K562 (cell line): ENCODE data around the gene SUFU. TPM values are rescaled to one million over a fixed set of nuclear protein-coding genes. Genes with fewer than 3 reads are reported as not detected.

Experiments
- ATAC-seq: fragments of 200-7000 bp; cut with Tn5 transposase; 3 replicates; pipeline ENCODE4 v1.9.1; 2020; ENCODE audit warnings: moderate library complexity
- BruUV-seq: library from RNA; stranded (reverse); fragments of 400-500 nt; replicated peaks from 2 replicates; lab custom pipeline; 2021; lab: Mats Ljungman, UMichigan
- CTCF ChIA-PET: fragments of 300-600 bp; formaldehyde crosslinking; extraction: SDS; loops from one replicate; lab custom pipeline; 2021; ENCODE audit warnings: low intra/inter-chr PET ratio; lab: Yijun Ruan, JAX
- POLR2A ChIA-PET: fragments of 300-600, 350-650 bp; sonication (Branson Sonifier 250); formaldehyde crosslinking; extraction: SDS; loops from one replicate; lab custom pipeline; 2021; ENCODE audit warnings: antibody characterized with exemption, inconsistent platforms; lab: Yijun Ruan, JAX
- DNase-seq, 4 experiments: peaks; one replicate each; pipeline versions ENCODE4 v3.0.0 to v3.0.0-alpha.2; 2011 to 2018; ENCODE audit warnings: low spot score in 3 of 4, mixed read lengths in 3 of 4; ENCODE audit errors: extremely low read depth in 1 of 4
- FAIRE-seq: peaks from 2 replicates; lab custom pipeline; 2011; peaks lifted over from hg19 to GRCh38; lab: Jason Lieb, UNC
- H2AFZ ChIP-seq: 2 replicates; pipeline ENCODE4 v1.6.0; 2011; ENCODE audit warnings: low read depth, low read length, control low read depth, inconsistent platforms
- H3K27ac ChIP-seq: fragments of 200-600 bp; 3 replicates; pipeline ENCODE4 v1.8.0; 2011; ENCODE audit warnings: low read depth, mild to moderate bottlenecking, control low read depth, inconsistent platforms, low read length, moderate library complexity, mixed read lengths; ENCODE audit errors: extremely low read depth
- H3K27me3 ChIP-seq, 2 experiments: fragments of 300-600 bp in 1 of 2; 2 replicates in 1 of 2; 3 replicates in 1 of 2; pipeline versions ENCODE4 v1.6.0 to v1.8.0; 2011; ENCODE audit warnings: inconsistent platforms in 2 of 2, low read length in 2 of 2, mild to moderate bottlenecking in 1 of 2, mixed read lengths in 1 of 2, moderate library complexity in 1 of 2; ENCODE audit not compliant: control insufficient read depth in 2 of 2, insufficient read depth in 2 of 2
- H3K36me3 ChIP-seq: fragments of 300-600 bp; 3 replicates; pipeline ENCODE4 v1.8.0; 2011; ENCODE audit warnings: mild to moderate bottlenecking, low read length, inconsistent platforms; ENCODE audit not compliant: control insufficient read depth, insufficient read depth
- H3K4me1 ChIP-seq, 2 experiments: fragments of 200-600 bp in 1 of 2; replicated peaks in 1 of 2; 2 replicates in 1 of 2; 3 replicates in 1 of 2; pipeline versions ENCODE4 v1.5.1 to v1.8.0; 2011; ENCODE audit warnings: inconsistent platforms in 2 of 2, low read length in 2 of 2, mild to moderate bottlenecking in 1 of 2, mixed read lengths in 1 of 2, moderate library complexity in 1 of 2; ENCODE audit not compliant: control insufficient read depth in 2 of 2, insufficient read depth in 2 of 2
- H3K4me2 ChIP-seq: 2 replicates; pipeline ENCODE4 v1.6.1; 2011; ENCODE audit warnings: low read length, control low read depth, inconsistent platforms, mixed read lengths; ENCODE audit not compliant: insufficient read depth
- H3K4me3 ChIP-seq: fragments of 200-600 bp; sonication (generic), shearing (Covaris generic); 2 replicates; pipeline ENCODE4 v1.5.1; 2016; ENCODE audit warnings: control low read depth, inconsistent platforms
- H3K79me2 ChIP-seq: fragments of 200-600 bp; 3 replicates; pipeline ENCODE4 v1.8.0; 2011; ENCODE audit warnings: low read length, inconsistent platforms; ENCODE audit not compliant: control insufficient read depth, insufficient read depth
- H3K9ac ChIP-seq, 2 experiments: 2 replicates each; pipeline versions ENCODE4 v1.6.0 to v1.6.1; 2011; ENCODE audit warnings: low read depth in 2 of 2, low read length in 2 of 2, control low read depth in 1 of 2, inconsistent platforms in 1 of 2, mild to moderate bottlenecking in 1 of 2, mixed read lengths in 1 of 2; ENCODE audit not compliant: insufficient read depth in 1 of 2
- H3K9me1 ChIP-seq: one replicate; pipeline ENCODE4 v1.6.0; 2011; ENCODE audit warnings: inconsistent platforms, mild to moderate bottlenecking, low read length, moderate library complexity; ENCODE audit not compliant: control insufficient read depth, insufficient read depth
- H3K9me3 ChIP-seq: replicated peaks from 2 replicates; pipeline ENCODE4 v1.5.1; 2011; ENCODE audit warnings: low read depth, low read length, inconsistent platforms; ENCODE audit not compliant: control insufficient read depth, insufficient read depth
- H4K20me1 ChIP-seq: replicated peaks from 2 replicates; pipeline ENCODE4 v1.6.1; 2011; ENCODE audit warnings: low read length, inconsistent platforms, mixed read lengths; ENCODE audit not compliant: control insufficient read depth, insufficient read depth
- JUNB ChIP-seq: fragments of 450-650 bp; formaldehyde crosslinking; conservative IDR thresholded peaks from 2 replicates; pipeline ENCODE4 v1.4.0; 2020; ENCODE audit warnings: mild to moderate bottlenecking
- SUPT5H ChIP-seq: fragments of 450-650 bp; IDR thresholded peaks from 2 replicates; pipeline ENCODE4 v1.6.1; 2016
- ZC3H11A ChIP-seq: IDR thresholded peaks from 2 replicates; pipeline ENCODE4 v1.6.1; 2012; ENCODE audit warnings: low read depth, low read length, improper control_type of control experiment
- WGBS: fragments of 100-300 bp; shearing (Covaris generic); methylation state at CpG from one replicate; pipeline ENCODE4 v1.1.6; 2016; ENCODE audit warnings: low coverage, mixed read lengths; ENCODE audit not compliant: insufficient coverage; ENCODE audit errors: missing lambda C conversion rate; 5-methylcytosine and 5-hydroxymethylcytosine counted together
- in situ Hi-C: fragments of 300-500 bp; cut with MboI; formaldehyde crosslinking; loops from 4 replicates; pipeline ENCODE4 v1.15.0; 2018; ENCODE audit warnings: inconsistent platforms, mixed read lengths
- intact Hi-C: fragments of 100-400 bp; cut with micrococcal nuclease; formaldehyde crosslinking; loops from 2 replicates; pipeline ENCODE4 v1.14.2; 2022
- polyA plus RNA-seq, 8 experiments: library from polyadenylated mRNA; depleted of rRNA in 4 of 8; stranded (reverse) in 5 of 8; unstranded in 3 of 8; fragments of >200 nt; fragmentation: Nextera tagmentation in 2 of 8; fragmentation: Illumina TruSeq in 1 of 8; extraction: Ambion mirVana in 2 of 8; extraction: Trizol in 1 of 8; gene quantifications; 2 replicates each; pipeline versions ENCODE4 v1.2.1 to v1.2.3, GENCODE V29; 2011 to 2014; ENCODE audit warnings: inconsistent platforms in 1 of 8, missing spikeins in 1 of 8
- total RNA-seq, 7 experiments: library from RNA; depleted of rRNA in 6 of 7; stranded (reverse); fragments of >200 nt in 6 of 7; fragmentation: Illumina TruSeq in 2 of 7; extraction: Trizol in 2 of 7; gene quantifications; 2 replicates each; pipeline versions ENCODE4 v1.2.1 to v1.2.3, GENCODE V29; 2011 to 2021; ENCODE audit warnings: low replicate concordance in 1 of 7
- TF ChIP-seq, protein P1 (sequence below), 2 experiments: fragments of 450-650 bp in 1 of 2; sonication (generic) in 1 of 2; formaldehyde crosslinking in 1 of 2; IDR thresholded peaks; 2 replicates each; pipeline versions ENCODE4 v1.7.1 to v1.9.0; 2016 to 2022; ENCODE audit warnings: inconsistent platforms in 1 of 2, mild to moderate bottlenecking in 1 of 2, missing genetic modification reagents in 1 of 2

The SUFU gene
- total and polyA plus RNA-seq, 9 of the 15 experiments (the other 6 are each of a cell fraction or from before 2014, with no cell fraction given), result 0.59 to 6.3 (median 0.82) TPM

GRCh38 chr10:102467318-102467717 is 36.5 kb upstream of the SUFU start:
- 38% methylated on average over 5 of the region's 6 CpGs for WGBS
- Histone ChIP-seq H3K36me3 (no peaks in the 10 kb centered on the region), H3K79me2 (no peaks in the 10 kb centered on the region), H3K27ac (no peak overlapping the region), H2AFZ (peak overlapping the region; percentile 33; the same call in 1 of the 2 replicates), H3K4me1 (peaks cover 12 to 26% of the 10 kb centered on the region in 2 experiments), H3K27me3 (no peaks in the 10 kb centered on the region), H3K4me3 (no peak overlapping the region), H3K9me1 (no peaks in the 10 kb centered on the region), H3K9me3 (no peaks in the 10 kb centered on the region), H3K4me2 (peak overlapping the region; percentile 32; the same call in 1 of the 2 replicates), H3K9ac (peak overlapping the region in 1 of 2 experiments; percentile 36; a peak in 2 of 4 replicates), H4K20me1 (no peaks in the 10 kb centered on the region)
- CTCF ChIA-PET, result no interaction called here
- ATAC-seq, result no peak
- no TSS peak for BruUV-seq
- in situ Hi-C loops (no loop called here), intact Hi-C loops (no loop called here)
- POLR2A ChIA-PET, result interaction anchor here (0.6 to 1.6 kb wide), 3 partner anchors 11 to 1608 kb away, joined by 3 to 6 read pairs (median 3); no protein-coding TSS in a partner anchor
- DNase-seq, result no peak
- TF ChIP-seq JUNB (CRISPR knock-in tag) (no peak), ZC3H11A (no peak), SUPT5H (no peak)
- TF ChIP-seq, protein P1, sequence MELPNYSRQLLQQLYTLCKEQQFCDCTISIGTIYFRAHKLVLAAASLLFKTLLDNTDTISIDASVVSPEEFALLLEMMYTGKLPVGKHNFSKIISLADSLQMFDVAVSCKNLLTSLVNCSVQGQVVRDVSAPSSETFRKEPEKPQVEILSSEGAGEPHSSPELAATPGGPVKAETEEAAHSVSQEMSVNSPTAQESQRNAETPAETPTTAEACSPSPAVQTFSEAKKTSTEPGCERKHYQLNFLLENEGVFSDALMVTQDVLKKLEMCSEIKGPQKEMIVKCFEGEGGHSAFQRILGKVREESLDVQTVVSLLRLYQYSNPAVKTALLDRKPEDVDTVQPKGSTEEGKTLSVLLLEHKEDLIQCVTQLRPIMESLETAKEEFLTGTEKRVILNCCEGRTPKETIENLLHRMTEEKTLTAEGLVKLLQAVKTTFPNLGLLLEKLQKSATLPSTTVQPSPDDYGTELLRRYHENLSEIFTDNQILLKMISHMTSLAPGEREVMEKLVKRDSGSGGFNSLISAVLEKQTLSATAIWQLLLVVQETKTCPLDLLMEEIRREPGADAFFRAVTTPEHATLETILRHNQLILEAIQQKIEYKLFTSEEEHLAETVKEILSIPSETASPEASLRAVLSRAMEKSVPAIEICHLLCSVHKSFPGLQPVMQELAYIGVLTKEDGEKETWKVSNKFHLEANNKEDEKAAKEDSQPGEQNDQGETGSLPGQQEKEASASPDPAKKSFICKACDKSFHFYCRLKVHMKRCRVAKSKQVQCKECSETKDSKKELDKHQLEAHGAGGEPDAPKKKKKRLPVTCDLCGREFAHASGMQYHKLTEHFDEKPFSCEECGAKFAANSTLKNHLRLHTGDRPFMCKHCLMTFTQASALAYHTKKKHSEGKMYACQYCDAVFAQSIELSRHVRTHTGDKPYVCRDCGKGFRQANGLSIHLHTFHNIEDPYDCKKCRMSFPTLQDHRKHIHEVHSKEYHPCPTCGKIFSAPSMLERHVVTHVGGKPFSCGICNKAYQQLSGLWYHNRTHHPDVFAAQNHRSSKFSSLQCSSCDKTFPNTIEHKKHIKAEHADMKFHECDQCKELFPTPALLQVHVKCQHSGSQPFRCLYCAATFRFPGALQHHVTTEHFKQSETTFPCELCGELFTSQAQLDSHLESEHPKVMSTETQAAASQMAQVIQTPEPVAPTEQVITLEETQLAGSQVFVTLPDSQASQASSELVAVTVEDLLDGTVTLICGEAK (IDR thresholded peaks at IDR 0.05), result peak; percentile 86
- TF ChIP-seq, protein P1 (CRISPR knock-in tag; IDR thresholded peaks at IDR 0.05), result peak; percentile 89
- FAIRE-seq, result no peak
